ENCODE results near the gene CXCL16.

GRCh38 chr17:4724650-4725049 lies 15.1 kb downstream of the CXCL16 start:
- no peak for TF ChIP-seq CTCF (IDR thresholded peaks at IDR 0.05)
- TF ChIP-seq POLR2A (IDR thresholded peaks at IDR 0.05), result no peak

Measured in prostate gland (tissue), 2 donors.